GM21360 (cell line): ENCODE results near the gene CDSN.

Source experiments
- ATAC-seq: cut with Tn5 transposase; IDR thresholded peaks from one replicate; pipeline ENCODE4 v1.9.1; 2021; ENCODE audit warnings: mild to moderate bottlenecking, moderate library complexity; ENCODE audit not compliant: unreplicated experiment

Gene CDSN

DNA sequence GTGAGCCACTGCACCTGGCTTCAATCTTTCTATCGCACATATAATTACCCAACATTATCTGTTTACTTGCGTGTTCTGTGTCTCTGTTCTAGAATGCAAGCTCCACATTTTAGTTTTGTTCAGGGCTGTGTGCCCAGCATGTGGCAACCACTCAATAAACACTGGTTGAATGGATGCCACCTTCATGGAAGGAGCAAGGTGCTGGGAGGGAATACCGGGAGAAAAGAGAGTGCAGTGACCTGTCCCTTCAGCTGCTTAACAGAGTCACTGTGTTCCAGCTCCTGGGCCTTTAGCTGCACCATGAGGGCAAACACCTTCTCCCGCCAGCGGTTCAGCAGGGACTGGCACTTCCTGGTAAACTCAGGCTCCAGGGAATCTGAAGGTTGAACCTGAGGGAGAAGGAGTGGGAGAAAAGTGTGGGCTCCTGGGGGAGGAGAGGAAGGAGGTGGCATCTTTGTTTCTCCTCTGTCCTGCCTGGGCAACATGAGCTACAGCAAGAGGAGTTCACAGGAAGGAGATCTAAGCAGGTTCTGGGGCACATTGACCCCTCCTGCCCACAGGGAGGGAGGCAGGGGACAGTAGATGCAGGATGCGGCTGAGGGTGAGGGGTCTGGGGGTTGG is 29.7 kb upstream of the CDSN start:
- ATAC-seq, result no peak

DNA sequence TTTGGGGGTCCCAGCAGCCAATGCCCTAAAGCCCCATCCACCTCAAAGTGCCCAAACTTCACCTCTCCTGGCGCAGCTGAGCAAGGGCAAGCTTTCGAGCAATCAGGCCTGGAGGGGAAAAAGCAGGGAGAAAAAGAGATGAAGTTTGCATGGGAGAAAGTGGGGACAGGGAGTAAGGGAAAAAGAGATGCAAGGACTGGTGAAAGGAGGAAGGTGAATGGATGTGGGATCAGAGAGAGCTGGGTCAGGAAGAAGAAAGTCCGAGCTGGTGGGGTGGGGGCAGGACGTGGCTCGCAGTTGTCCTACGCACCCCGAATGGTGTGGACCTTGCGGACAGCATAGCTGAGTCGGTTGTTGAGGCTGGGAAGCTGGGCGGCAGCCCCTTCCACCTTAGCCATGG is 25.1 kb upstream of the CDSN start:
- no peak for ATAC-seq

DNA sequence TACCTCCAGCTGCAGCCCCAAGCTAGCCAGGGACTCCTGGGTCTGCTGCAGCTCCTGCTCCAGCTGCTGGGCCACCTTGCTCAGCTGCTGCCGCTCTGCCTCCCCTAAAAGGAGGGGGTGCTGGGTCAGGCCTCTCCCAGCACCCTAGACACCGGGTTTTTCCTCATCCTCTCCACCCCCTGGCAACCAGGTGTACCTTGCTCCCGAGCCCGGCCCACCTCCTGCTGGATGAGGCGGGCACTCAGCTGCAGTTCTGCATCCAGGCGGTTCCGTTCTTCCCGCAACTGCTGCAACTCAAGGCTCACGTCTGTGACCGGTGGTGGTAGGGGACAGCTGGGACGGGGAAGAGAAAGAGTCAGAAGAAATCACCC is 24.7 kb upstream of the CDSN start:
- ATAC-seq, result no peak

DNA sequence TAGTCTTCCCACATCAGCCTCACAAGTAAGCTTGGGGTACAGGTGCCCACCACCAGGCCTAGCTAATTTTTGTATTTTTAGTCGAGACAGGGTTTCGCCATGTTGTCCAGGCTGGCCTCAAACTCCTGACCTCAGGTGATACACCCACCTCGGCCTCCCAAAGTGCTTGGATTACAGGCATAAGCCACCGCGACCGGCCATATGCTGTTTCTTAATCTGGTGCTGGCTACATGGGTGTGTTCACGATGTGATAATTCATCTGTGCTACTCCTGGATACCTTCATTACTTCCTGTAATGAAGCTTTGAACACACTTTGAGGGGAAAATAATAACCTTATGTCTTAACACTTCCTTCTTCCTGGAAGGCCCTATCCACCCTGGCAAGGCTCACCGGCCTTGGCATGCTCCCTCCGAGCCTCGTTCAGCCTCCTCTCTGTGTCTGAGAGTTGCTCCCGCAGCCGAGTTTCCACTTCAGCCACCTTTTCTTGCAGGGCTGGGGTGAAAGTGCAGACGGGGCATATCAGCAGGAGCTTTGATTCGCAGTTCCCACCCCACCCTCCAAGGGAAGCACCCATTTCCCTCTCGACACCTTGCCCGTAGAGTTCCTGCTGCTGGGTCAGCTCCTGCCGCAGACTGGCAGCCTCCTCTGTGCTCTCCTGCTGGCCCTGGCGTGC is 24.2 kb upstream of the CDSN start:
- no peak for ATAC-seq

DNA sequence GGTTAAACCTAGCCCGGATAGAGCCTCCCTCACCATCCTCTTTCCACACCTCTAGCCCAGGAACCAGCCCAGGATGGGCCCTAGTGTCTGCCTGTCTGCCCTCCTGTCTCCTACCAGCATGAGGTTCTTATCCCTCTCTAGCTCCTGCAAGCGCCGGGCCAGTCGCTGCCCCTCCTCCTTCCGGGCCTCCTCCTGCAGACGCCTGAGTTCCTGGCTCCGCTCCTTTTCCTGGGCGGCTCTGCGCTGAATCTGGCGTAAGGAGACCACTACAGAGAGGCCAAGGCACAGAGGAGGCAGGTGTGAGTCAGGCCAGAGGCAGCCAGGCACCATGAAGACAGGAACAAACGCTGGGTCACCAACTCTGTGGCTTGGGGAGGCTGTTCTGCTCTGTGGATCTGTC is 22.9 kb upstream of the CDSN start:
- ATAC-seq, result no peak

DNA sequence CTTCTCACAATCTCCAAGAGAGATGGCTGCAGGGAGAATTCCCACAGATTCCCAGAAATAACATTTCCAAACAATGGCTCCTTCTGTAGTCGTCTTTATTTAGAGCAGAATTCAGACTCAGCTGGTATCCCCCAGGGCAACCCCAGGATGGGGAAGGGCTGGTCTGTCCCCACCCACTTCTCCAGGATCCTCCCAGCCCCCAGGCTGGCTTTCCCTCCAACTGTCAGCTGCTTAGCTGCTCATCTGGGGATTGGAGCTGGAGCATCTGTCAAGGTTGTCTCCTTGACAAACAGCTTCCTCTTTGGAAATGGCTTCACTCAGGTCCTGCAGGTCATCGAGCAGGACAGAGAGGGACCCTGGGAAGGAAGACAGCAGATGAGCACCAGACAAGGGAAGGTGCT is 22.1 kb upstream of the CDSN start:
- no peak for ATAC-seq

DNA sequence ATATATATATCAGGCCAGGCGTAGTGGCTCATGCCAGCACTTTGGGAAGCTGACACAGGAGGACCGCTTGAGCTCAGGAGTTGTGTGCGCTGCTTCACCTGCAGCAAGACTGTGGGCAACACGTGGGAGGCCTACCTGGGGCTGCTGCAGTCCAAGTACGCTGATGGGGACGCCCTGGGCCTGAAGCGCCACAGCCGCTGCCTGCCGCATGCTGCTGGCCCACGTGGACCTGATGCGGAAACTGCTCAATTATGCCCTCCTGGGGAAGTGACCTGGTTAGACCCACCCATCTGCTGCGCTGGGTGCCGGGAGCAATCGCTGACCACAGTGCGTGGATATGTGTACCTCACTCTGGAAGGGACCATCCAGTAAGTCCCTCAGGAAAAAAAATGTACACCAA is 20.4 kb upstream of the CDSN start:
- ATAC-seq, result no peak

DNA sequence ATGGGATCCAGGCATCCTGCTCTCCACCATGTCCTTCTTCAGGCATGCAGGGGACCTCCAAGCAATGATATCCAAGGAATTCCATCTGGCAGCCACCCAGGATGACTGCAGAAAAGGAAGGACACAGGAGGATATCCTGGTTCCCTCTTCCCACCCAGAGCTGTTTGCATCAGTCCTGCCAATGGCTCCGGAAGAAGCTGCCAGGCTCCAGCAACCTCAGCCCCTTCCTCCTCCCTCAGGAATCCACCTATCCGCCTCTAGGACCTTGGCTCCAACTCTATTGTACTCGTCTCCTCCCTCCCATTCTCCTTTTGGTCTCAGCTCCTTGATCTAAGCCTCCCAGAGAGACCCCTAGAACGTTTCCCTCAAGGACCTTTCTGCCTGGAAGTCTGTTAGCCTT is 19.4 kb upstream of the CDSN start:
- no peak for ATAC-seq

DNA sequence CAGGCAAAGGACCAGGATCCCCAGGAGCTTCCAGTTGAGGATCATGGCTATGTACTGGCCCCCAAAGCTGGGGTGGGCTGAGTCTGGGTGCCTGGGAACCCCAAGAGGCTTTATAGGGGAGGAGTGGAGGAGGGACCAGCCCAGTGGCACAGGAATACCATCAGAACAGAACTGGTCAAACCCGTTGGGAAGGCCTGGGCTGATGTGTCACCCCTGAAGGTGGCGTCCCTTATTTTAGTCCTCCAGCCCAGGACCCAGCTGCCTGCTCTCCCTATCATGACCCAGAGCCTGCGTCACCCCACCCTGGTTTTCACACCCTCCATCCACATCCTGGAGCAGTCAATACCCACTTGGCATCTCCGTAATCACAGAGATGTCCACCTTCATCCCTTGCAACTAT is 18.7 kb upstream of the CDSN start, which contains the start of gene PSORS1C2:
PSORS1C2 (minus strand) TSS at position 85 of the 400 bp plus-strand sequence; CDS start at position 45, 40 bp downstream.
- ATAC-seq, result no peak

DNA sequence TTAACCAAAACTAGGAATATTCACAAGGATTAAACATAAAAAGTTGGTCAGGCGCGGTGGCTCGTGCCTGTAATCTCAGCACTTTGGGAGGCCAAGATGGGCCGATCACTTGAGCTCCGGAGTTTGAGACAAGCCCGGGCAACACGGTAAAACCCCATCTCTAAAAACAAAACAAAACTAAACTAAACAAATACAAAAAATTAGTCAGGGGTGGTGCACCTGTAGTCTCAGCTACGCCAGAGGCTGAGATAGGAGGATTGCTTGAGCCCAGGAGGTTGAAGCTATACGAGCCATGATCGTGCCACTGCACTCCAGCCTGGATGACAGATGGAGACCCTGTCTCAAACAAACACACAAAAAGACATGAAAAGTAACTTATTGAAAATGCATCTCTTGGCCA is 15.5 kb upstream of the CDSN start:
- ATAC-seq, result no peak

DNA sequence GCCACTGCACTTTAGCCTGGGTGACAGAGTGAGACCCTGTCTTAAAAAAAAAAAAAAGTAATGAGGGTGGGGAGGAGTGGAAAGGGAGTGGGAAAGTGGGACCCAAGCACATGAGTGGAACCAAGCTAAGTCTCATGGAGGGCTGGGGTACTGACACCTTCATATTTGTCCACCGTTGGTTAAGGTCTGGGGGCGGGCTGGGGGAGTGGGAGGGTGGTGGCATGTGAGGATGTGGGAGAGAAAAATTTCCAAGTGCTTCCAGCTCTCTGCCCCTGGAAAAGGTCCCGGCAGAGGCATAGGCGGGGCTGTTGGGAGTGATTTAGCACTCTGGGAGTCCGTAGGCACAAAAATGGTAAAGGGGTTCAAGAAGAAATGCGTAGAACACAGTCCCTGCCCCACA is 12.6 kb upstream of the CDSN start:
- no peak for ATAC-seq

DNA sequence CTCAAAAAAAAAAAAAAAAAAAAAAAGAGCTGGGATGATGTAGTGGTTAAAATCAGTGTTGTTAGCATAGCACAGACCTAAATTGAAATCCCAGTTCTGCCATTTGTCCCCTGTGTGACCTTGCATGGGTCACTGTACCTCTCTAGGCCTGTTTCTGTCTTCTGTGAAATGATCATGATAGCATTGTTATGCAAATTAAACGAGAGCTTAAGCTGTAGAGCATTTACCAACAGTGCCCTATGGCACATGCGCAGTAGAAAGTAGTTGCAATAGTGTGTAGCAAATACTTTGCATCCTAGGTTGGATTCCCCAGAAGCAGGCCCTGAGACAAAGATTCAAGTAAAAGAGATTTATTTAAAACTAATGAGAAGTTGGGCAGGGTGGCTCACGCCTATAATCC is 11.3 kb upstream of the CDSN start:
- no peak for ATAC-seq

DNA sequence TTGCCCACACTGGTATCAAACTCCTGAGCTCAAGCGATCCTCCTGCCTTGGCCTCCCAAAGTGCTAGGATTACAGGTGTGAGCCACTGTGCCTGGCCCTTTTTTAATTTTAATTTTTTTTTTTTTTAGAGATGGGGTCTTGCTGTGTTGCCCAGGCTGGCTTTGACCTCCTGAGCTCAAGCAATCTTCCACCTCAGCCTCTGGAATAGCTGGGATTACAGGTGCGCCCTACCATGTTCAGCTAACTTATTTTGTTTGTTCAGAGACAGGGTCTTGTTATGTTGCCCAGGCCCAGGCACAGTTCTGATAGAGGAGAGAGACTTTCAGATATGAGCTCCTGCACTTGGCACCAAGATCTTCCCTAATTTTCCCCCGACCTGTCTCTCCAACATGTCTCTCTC is 10.5 kb upstream of the CDSN start:
- no peak for ATAC-seq

DNA sequence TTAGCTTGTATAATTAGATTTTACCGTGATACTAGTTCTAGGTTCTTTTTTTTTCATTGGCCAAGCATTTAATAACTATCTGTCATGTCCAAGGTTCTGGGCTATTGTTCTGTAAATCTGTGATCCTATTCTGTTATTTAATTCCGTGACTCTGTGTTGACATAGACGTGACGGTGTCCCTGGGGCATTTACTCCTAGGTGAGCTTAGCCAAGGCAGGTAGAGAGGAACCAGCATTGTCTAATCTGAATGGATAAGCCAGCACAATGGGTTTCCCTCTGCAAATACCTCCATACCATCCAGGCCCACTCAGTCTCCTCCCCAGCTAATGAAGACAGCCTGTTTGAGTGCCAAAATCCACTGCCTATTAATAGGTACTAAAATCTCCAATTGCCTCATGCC is 8.9 kb upstream of the CDSN start:
- ATAC-seq, result no peak

DNA sequence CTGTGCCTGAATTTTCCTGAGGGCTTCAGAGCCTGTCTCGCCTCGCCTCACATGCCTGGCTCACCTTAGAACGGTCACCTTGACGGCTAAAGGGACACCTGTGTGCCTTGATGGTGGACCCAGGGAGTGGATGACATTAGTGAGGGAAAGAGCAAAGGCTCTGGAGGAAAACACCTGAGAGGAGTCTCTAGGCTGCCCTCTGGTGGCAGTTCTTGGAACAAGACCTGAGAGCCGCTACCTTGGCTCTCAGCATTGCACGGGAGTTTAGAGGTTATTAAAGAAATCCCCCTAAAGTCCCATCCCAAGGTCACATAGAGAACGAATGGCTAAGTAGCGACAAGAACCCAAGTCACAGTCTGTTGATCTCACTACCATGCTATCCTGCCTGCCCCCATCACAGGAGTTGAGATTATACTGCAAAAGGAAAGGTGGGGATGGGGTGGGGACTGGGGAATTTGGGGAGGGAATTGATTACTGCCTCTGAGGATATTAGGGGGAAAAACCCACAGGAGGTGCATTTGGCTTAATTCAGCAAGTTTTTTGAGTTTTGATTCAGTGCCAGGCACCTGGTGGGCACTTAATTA is 7.9 kb upstream of the CDSN start:
- ATAC-seq, result no peak

DNA sequence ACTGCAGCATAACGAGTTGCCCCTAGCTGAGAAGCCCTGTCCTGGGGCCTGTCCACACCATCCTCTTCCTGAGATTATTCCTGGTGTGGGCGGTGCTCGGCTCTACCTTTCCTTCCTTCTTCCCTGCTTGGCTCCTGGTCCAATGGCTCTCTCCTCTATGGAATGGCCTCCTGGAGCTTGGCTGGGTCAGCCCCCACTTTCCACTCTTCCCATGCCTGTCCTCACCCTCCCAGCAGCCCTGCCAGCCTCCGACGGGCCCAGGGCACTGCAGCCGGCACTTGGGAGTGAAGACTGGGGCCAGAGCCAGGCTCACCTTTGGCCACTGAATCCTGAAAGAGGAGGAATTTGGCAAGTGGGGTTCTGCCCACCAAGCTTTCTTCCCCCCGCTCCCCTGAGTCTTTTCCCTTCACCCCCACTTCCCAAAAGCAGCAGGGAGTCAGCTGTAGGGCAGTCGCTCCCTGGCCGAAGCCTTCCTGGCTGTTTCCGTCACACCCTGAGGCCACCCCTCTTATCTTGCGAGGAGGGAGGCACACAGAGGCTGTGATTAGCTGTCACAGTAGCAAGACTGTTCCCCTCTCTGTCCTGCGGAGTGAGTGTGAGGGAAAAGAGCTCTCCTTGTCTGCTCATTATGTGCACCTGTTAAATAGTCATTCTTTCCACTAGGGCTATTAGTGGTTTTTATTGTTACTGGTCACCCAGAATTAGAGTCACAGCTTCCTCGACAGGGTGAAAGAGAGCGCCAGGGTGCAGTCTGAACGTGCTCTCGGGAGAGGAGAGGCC is 6.3 kb upstream of the CDSN start:
- no peak for ATAC-seq

DNA sequence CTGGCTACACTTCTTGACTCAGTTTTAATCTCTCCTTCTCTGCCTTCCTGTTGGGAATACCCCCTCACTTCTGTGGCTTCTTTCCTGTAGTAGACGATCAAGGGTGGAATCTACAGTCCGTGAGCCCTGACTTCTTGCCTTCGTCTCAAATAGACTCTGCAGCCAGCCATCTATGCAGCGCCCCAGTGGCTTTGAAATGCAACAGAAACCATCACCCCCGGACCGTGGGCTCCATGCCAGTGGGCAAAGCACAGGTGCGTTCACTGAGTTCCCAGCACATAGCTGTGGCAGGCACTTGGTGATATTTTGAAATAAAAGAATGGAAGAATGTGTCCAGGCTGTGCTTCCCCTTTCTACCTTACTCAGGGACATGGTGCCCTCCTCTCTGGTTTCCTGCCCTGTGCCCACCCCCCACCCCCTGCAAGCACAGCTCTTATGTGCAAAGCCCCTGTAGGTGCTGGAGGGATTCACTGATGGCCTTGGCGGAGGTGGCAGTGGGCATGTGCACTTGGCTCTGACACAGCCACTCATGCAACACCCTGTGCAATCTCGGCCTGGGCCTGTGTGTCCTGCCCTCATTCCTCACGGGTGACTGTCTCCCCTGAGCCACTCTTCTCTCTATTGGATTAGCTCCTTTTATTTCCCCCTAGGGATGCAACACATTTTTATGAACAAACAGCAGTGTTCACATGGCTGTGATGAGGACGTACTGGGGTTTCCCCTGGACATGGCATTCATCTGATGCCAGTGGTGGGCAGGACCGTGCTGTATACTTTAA is 5.5 kb upstream of the CDSN start:
- no peak for ATAC-seq

DNA sequence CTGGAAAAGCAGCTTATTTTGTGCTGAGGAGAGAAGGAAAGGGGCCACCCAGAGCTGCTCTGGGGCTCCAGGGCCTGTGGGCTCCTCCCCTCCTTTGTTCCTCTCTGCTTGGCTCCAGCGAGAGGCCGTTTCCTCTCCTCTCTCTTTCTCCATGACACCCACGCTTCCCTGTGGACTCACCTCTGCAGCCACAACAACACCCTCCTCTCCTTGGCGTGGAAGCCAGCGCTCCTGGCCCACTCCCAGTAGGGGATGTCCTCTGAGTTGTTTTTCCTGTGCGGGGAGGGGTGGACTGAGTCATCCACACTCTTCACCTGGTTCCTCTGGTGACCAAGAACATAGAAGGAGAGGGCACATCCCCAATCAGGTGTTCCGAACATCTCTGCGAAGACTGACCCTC is 4.9 kb upstream of the CDSN start:
- no peak for ATAC-seq

DNA sequence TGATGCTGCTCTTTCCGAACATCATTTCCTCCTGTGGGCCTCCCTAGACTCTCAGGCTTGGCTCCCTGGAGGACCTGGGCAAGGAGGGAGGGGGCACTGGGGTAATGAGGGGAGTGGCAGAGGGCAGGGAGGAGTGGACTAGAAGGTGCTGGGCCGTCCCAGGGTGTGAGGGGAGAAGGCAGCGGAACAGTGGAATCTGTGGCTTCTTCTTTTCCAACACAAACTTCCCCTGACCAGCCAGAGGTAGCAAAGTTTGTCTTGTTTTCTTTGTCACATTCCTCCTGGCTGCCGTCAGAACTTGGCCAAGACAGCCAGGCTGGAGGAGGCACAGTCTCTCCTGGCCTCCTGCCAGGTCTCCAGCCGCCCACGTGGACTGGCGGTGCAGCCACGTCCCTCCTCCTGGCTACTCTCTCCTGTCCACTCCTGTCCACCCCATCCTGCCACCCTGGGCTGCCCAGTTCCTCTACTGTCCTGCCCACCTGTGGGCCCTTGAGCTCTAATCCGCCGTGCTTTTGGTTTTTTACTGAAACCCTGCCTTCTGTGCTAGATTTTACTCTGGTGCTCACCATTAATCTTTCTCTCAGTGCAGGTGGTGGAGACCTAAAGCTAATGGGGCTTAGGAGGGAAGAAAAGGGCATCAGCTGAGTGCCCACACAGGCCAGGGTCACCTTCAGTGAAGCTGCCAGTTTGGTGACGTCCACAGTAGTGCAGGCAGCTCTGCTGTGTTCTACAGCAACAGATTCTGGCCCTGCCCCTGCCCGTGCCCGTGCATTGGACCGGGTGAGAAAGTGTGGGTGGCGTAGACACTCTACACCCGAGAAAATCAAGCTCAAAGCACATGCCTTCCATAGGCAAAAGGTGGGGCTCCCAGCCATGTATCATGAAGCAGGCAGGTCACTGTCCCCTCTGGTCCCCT is 2.8 kb upstream of the CDSN start:
- ATAC-seq, result no peak

DNA sequence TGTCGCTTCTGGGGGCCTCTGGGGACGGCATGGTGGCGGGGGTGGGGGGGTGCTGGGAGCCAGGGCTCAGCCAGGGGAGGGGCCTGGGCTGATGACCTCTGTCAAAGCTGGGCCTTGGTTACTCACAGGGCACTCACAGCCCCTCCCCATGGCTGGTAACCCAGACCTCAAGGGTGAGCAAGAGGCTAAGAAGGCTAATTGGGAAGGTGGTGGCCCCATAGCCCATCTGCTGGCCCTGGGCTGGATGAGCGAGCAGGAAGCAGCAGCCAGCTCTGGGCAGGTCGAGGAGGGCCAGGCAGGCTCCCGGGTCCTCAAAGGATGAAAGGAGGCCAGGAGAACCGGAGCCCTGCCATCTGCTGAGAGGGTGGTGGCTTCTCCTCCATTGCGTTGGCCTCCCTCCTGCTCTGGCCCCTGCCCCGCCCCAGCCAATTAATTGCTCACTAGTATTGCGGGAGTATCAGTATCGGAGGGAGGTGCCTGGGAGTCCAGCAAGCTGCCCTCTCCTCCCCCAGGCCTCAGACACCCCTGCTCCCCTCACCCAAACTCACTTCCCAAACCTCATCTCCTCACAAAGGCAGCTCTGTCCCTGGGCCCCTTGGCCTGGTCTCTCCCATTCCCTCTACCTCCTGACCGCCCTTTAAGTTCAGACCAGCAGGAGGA is 1.0 kb upstream of the CDSN start:
- no peak for ATAC-seq
